GM20431 (cell line): Measurements from ENCODE around the gene SEC14L2.

Experiments
- in situ Hi-C: fragments of 300-500 bp; cut with MseI, MboI; formaldehyde crosslinking; loops from one replicate; pipeline ENCODE4 v1.15.0; 2020; ENCODE audit warnings: low sequenced_read_pairs; ENCODE audit not compliant: unreplicated experiment

The SEC14L2 gene

GRCh38 chr22:30424534-30425326 lies 27.9 kb downstream of the SEC14L2 start:
- in situ Hi-C loops: no loop called here

- in situ Hi-C loops: no loop called here
These were observed 28.5 kb downstream of the SEC14L2 start for GRCh38 chr22:30425327-30425615.

GRCh38 chr22:30425616-30426387 lies 29.0 kb downstream of the SEC14L2 start, which contains the start of gene MTFP1:
Gene MTFP1, plus strand, starts transcription at chr22:30425768. Its CDS starts 112 bp downstream, at chr22:30425880.
- in situ Hi-C loops: no loop called here

GRCh38 chr22:30426388-30427353 lies 29.9 kb downstream of the SEC14L2 start:
- in situ Hi-C loops: no loop called here

GRCh38 chr22:30427871-30428270 lies 31.1 kb downstream of the SEC14L2 start:
- in situ Hi-C loops: no loop called here

- in situ Hi-C loops: no loop called here
These were observed 33.1 kb downstream of the SEC14L2 start for GRCh38 chr22:30429887-30430286.

- in situ Hi-C loops: no loop called here
These were observed 34.1 kb downstream of the SEC14L2 start for GRCh38 chr22:30430933-30431332.

GRCh38 chr22:30432096-30432495 lies 35.3 kb downstream of the SEC14L2 start:
- in situ Hi-C loops: no loop called here

GRCh38 chr22:30432520-30432919 lies 35.7 kb downstream of the SEC14L2 start:
- in situ Hi-C loops: no loop called here

- in situ Hi-C loops: no loop called here
These were observed 36.4 kb downstream of the SEC14L2 start for GRCh38 chr22:30433227-30433626.

GRCh38 chr22:30433773-30434172 lies 37.0 kb downstream of the SEC14L2 start:
- in situ Hi-C loops: no loop called here

- in situ Hi-C loops: no loop called here
These were observed 38.0 kb downstream of the SEC14L2 start for GRCh38 chr22:30434843-30435242.

GRCh38 chr22:30435674-30436126 lies 38.9 kb downstream of the SEC14L2 start:
- in situ Hi-C loops: no loop called here

GRCh38 chr22:30436196-30436595 lies 39.4 kb downstream of the SEC14L2 start:
- in situ Hi-C loops: no loop called here

GRCh38 chr22:30438559-30438958 lies 41.7 kb downstream of the SEC14L2 start:
- in situ Hi-C loops: no loop called here

- in situ Hi-C loops: no loop called here
These were observed 42.4 kb downstream of the SEC14L2 start for GRCh38 chr22:30439226-30439625.

- in situ Hi-C loops: no loop called here
These were observed 43.0 kb downstream of the SEC14L2 start for GRCh38 chr22:30439836-30440235.

- in situ Hi-C loops: no loop called here
These were observed 44.3 kb downstream of the SEC14L2 start for GRCh38 chr22:30441088-30441487.

- in situ Hi-C loops: no loop called here
These were observed 48.0 kb downstream of the SEC14L2 start for GRCh38 chr22:30444632-30445437.
